Measurements from ENCODE around the gene EDEM1.

- no peak for TF ChIP-seq CTCF (IDR thresholded peaks at IDR 0.05; ENCODE audit: insufficient read depth, low read depth, low read length)
- no peak for TF ChIP-seq EZH2 (IDR thresholded peaks at IDR 0.05; ENCODE audit: insufficient read depth, low read length)
Measured at GRCh38 chr3:5169807-5170206, 17.7 kb upstream of the EDEM1 start.
